Measurements from ENCODE around the gene AHNAK.

DNA sequence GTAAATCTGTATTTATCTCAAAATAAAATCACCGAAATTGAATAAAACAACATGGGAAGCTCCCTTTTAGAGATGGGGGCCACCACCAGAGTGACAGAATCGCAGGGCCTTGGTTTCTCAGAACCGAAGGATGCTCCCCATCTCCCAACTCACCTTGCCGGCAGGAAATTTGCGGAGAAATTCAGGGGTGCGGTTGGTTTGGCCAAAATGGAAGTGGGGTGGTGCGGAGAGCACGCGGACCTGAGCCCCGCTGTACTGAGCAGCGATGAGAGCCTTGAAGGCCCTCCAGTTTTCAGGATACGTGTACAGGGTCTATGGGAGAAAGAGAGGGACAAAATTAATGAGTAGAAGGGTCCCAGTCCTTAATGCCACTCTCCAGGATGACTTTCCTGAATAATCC, 25.8 kb upstream of the AHNAK start:
- TF ChIP-seq, protein P1, sequence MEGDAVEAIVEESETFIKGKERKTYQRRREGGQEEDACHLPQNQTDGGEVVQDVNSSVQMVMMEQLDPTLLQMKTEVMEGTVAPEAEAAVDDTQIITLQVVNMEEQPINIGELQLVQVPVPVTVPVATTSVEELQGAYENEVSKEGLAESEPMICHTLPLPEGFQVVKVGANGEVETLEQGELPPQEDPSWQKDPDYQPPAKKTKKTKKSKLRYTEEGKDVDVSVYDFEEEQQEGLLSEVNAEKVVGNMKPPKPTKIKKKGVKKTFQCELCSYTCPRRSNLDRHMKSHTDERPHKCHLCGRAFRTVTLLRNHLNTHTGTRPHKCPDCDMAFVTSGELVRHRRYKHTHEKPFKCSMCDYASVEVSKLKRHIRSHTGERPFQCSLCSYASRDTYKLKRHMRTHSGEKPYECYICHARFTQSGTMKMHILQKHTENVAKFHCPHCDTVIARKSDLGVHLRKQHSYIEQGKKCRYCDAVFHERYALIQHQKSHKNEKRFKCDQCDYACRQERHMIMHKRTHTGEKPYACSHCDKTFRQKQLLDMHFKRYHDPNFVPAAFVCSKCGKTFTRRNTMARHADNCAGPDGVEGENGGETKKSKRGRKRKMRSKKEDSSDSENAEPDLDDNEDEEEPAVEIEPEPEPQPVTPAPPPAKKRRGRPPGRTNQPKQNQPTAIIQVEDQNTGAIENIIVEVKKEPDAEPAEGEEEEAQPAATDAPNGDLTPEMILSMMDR (IDR thresholded peaks at IDR 0.05), result no peak
- no peak for TF ChIP-seq EZH2 (IDR thresholded peaks at IDR 0.05)
